IMR-90 (cell line): ENCODE measurements around the gene PRKN.

ENCODE experiments used
- MAFK ChIP-seq: IDR thresholded peaks from 2 replicates; pipeline ENCODE4 v1.6.1; 2012; ENCODE audit warnings: low read depth, low read length, improper control_type of control experiment
- POLR2A ChIP-seq: IDR thresholded peaks from 2 replicates; pipeline ENCODE4 v1.6.1; 2012; ENCODE audit warnings: mild to moderate bottlenecking, low read depth, low read length
- RFX5 ChIP-seq: IDR thresholded peaks from 2 replicates; pipeline ENCODE4 v1.8.0; 2012; ENCODE audit warnings: low read depth, mild to moderate bottlenecking, low read length, moderate library complexity
- SMC3 ChIP-seq: fragments of 150-350 bp; IDR thresholded peaks from 2 replicates; pipeline ENCODE4 v1.6.1; 2016; ENCODE audit warnings: low read depth, mild to moderate bottlenecking, antibody characterized with exemption, low read length, moderate library complexity
- TF ChIP-seq, protein P1 (sequence below): conservative IDR thresholded peaks from 2 replicates; pipeline ENCODE4 v1.5.1; 2012; ENCODE audit warnings: mild to moderate bottlenecking, low read depth, low read length, improper control_type of control experiment
- TF ChIP-seq, protein P2 (sequence below): fragments of 150-350 bp; IDR thresholded peaks from 2 replicates; pipeline ENCODE4 v1.6.1; 2017; ENCODE audit warnings: mild to moderate bottlenecking, antibody characterized with exemption, low read length, low read depth

DNA sequence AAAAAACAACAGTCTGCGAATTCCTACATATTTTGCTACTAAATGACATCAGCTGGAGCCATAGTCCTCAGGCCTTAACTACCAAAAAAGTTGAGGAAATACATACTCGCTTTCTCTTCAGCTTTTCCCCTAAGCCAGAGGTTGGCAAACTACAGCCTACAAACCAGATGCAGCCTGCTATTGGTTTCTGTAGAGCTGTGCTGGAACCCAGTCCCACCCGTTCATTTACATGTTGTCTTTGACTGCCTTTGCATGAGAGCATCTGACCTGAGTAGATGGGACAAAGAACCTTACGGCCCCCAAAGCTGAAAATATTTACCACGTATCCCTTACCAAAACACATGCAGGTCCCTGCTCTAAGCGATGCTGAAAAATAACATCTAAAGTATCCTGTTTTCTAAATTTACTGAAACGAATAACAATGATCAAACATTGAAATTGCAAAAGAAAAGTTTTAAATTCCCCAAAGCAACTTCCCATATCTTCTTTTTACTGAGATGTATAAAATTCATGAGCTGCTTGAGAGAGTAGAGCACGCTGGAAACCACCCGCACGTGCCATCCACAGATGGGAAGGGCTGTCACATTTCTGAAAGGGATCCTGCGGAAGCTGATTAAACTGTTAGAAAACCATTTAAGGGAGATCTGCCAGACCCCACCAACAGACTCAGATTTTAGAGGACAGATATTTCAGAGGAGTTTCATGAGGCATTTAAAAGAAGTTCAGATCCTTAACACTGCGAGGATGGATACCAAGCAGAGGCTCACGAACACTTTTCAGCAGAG is 124.1 kb downstream of the PRKN start:
- no peak for TF ChIP-seq SMC3
- TF ChIP-seq POLR2A, result no peak
- TF ChIP-seq, protein P1, sequence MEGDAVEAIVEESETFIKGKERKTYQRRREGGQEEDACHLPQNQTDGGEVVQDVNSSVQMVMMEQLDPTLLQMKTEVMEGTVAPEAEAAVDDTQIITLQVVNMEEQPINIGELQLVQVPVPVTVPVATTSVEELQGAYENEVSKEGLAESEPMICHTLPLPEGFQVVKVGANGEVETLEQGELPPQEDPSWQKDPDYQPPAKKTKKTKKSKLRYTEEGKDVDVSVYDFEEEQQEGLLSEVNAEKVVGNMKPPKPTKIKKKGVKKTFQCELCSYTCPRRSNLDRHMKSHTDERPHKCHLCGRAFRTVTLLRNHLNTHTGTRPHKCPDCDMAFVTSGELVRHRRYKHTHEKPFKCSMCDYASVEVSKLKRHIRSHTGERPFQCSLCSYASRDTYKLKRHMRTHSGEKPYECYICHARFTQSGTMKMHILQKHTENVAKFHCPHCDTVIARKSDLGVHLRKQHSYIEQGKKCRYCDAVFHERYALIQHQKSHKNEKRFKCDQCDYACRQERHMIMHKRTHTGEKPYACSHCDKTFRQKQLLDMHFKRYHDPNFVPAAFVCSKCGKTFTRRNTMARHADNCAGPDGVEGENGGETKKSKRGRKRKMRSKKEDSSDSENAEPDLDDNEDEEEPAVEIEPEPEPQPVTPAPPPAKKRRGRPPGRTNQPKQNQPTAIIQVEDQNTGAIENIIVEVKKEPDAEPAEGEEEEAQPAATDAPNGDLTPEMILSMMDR, result no peak
- no peak for TF ChIP-seq RFX5
- no peak for TF ChIP-seq MAFK
- TF ChIP-seq, protein P2, sequence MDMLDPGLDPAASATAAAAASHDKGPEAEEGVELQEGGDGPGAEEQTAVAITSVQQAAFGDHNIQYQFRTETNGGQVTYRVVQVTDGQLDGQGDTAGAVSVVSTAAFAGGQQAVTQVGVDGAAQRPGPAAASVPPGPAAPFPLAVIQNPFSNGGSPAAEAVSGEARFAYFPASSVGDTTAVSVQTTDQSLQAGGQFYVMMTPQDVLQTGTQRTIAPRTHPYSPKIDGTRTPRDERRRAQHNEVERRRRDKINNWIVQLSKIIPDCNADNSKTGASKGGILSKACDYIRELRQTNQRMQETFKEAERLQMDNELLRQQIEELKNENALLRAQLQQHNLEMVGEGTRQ, result no peak
